Measurements from ENCODE around the gene SSR1.

The SSR1 gene

GRCh38 chr6:7254980-7255835, 57.8 kb downstream of the SSR1 start:
- no peak for DNase-seq

- DNase-seq: no peak
Measured at GRCh38 chr6:7252390-7252789, 60.6 kb downstream of the SSR1 start.

GRCh38 chr6:7251646-7252260, 61.2 kb downstream of the SSR1 start:
- no peak for DNase-seq

- no peak for DNase-seq
Measured at GRCh38 chr6:7250812-7251211, 62.2 kb downstream of the SSR1 start.

- DNase-seq: no peak
Measured at GRCh38 chr6:7249946-7250643, 62.9 kb downstream of the SSR1 start.

- no peak for DNase-seq
Measured at GRCh38 chr6:7249391-7249790, 63.6 kb downstream of the SSR1 start.

GRCh38 chr6:7247828-7248227, 65.2 kb downstream of the SSR1 start:
- no peak for DNase-seq

GRCh38 chr6:7247179-7247456, 65.9 kb downstream of the SSR1 start:
- no peak for DNase-seq

- DNase-seq: no peak
Measured at GRCh38 chr6:7246401-7247178, 66.4 kb downstream of the SSR1 start.

- DNase-seq: no peak
Measured at GRCh38 chr6:7245668-7246393, 67.2 kb downstream of the SSR1 start.

- peak; percentile 68 for DNase-seq
Measured at GRCh38 chr6:7243179-7243981, 69.6 kb downstream of the SSR1 start.

- no peak for DNase-seq
Measured at GRCh38 chr6:7242835-7243178, 70.2 kb downstream of the SSR1 start.

- no peak for DNase-seq
Measured at GRCh38 chr6:7241709-7242645, 71.0 kb downstream of the SSR1 start.

- DNase-seq: no peak
Measured at GRCh38 chr6:7241160-7241559, 71.8 kb downstream of the SSR1 start.

- DNase-seq: no peak
Measured at GRCh38 chr6:7240351-7240750, 72.6 kb downstream of the SSR1 start.

GRCh38 chr6:7239590-7239948, 73.4 kb downstream of the SSR1 start:
- no peak for DNase-seq

- DNase-seq: peak; percentile 46
Measured at GRCh38 chr6:7238900-7239589, 74.0 kb downstream of the SSR1 start.

GRCh38 chr6:7238526-7238899, 74.5 kb downstream of the SSR1 start:
- no peak for DNase-seq

GRCh38 chr6:7237653-7238188, 75.3 kb downstream of the SSR1 start:
- no peak for DNase-seq

Data from CD4-positive, alpha-beta T cell treated with Interleukin-4 for 4 hours (primary cell).